PC-9 (cell line): Measurements from ENCODE around the gene RNF114. TPM values are rescaled to one million over a fixed set of nuclear protein-coding genes. Genes with fewer than 3 reads are reported as not detected.

ENCODE experiments used
- BruUV-seq: library from RNA; stranded (reverse); fragments of 400-500 nt; replicated peaks from 2 replicates; lab custom pipeline; 2021; lab: Mats Ljungman, UMichigan
- CTCF ChIA-PET: fragments of 300-600 bp; sonication (Branson Sonifier 250); formaldehyde crosslinking; loops from one replicate; lab custom pipeline; 2022; ENCODE audit warnings: antibody characterized with exemption; lab: Charles Lee
- POLR2A ChIA-PET: fragments of 300-600 bp; sonication (Branson Sonifier 250); formaldehyde crosslinking; loops from one replicate; lab custom pipeline; 2022; ENCODE audit warnings: antibody characterized with exemption; ENCODE audit not compliant: unreplicated experiment; lab: Charles Lee
- DNase-seq, 2 experiments: peaks; one replicate each; pipeline versions ENCODE4 v3.0.0 to v3.0.0-alpha.2; 2015 to 2022; ENCODE audit warnings: mixed read lengths in 1 of 2
- H2AFZ ChIP-seq: fragments of 200-600 bp; sonication (generic); 2 replicates; pipeline ENCODE4 v1.8.1; 2017; ENCODE audit warnings: antibody characterized with exemption
- H3F3A ChIP-seq: fragments of 200-600 bp; sonication (generic); 2 replicates; pipeline ENCODE4 v1.8.1; 2017; ENCODE audit warnings: antibody characterized with exemption, mild to moderate bottlenecking, low read depth; ENCODE audit not compliant: insufficient read depth
- H3K27ac ChIP-seq: fragments of 200-600 bp; sonication (generic); 2 replicates; pipeline ENCODE4 v1.6.1; 2016; ENCODE audit warnings: mixed run types
- H3K27me3 ChIP-seq: fragments of 200-600 bp; sonication (generic); 2 replicates; pipeline ENCODE4 v1.6.1; 2016; ENCODE audit warnings: low read depth, mixed run types; ENCODE audit not compliant: insufficient read depth
- H3K36me3 ChIP-seq: fragments of 200-600 bp; sonication (generic); 2 replicates; pipeline ENCODE4 v1.6.1; 2016; ENCODE audit warnings: low read depth, mixed run types
- H3K4me1 ChIP-seq: fragments of 200-600 bp; sonication (generic); replicated peaks from 2 replicates; pipeline ENCODE4 v1.6.1; 2016; ENCODE audit warnings: mixed run types; ENCODE audit not compliant: insufficient read depth
- H3K4me2 ChIP-seq: fragments of 200-600 bp; sonication (generic); 2 replicates; pipeline ENCODE4 v1.6.1; 2017; ENCODE audit warnings: mixed run types
- H3K4me3 ChIP-seq: fragments of 200-600 bp; sonication (generic); 2 replicates; pipeline ENCODE4 v1.6.1; 2016; ENCODE audit warnings: mixed run types
- H3K79me2 ChIP-seq: fragments of 200-600 bp; sonication (generic); 2 replicates; pipeline ENCODE4 v1.6.1; 2017; ENCODE audit warnings: low read depth, mixed run types
- H3K9me2 ChIP-seq: fragments of 200-600 bp; sonication (generic); 2 replicates; pipeline ENCODE4 v1.8.1; 2017; ENCODE audit warnings: mild to moderate bottlenecking; ENCODE audit not compliant: insufficient read depth
- H3K9me3 ChIP-seq: fragments of 200-600 bp; sonication (generic); 2 replicates; pipeline ENCODE4 v1.8.1; 2016; ENCODE audit warnings: low read depth; ENCODE audit not compliant: insufficient read depth
- H4K20me1 ChIP-seq: fragments of 200-600 bp; sonication (generic); 2 replicates; pipeline ENCODE4 v1.8.1; 2017; ENCODE audit not compliant: insufficient read depth
- EZH2 ChIP-seq: fragments of 200-600 bp; sonication (generic); IDR thresholded peaks from 2 replicates; pipeline ENCODE4 v1.8.0; 2017; ENCODE audit warnings: antibody characterized with exemption, low read depth
- intact Hi-C: fragments of 100-400 bp; cut with micrococcal nuclease; formaldehyde crosslinking; loops from one replicate; pipeline ENCODE4 v1.10.0; 2022; ENCODE audit not compliant: unreplicated experiment
- total RNA-seq: library from RNA; stranded (reverse); gene quantifications from 2 replicates; pipeline ENCODE4 v1.2.3, GENCODE V29; 2021
- TF ChIP-seq, protein P1 (sequence below): fragments of 200-600 bp; sonication (generic); conservative IDR thresholded peaks from 2 replicates; pipeline ENCODE4 v1.6.1; 2017; ENCODE audit warnings: mixed run types, antibody characterized with exemption, mild to moderate bottlenecking, moderate library complexity

The RNF114 gene
- total RNA-seq, 1 experiment from 2014 or later: 92.5 TPM

GRCh38 chr20:49942303-49942702 is 6.1 kb downstream of the RNF114 start:
- no peak for DNase-seq
- Histone ChIP-seq H3K27me3 (no peaks in the 10 kb centered on the region), H3K4me2 (no peak overlapping the region), H4K20me1 (peaks cover 80% of the 10 kb centered on the region), H3K79me2 (peaks cover 94% of the 10 kb centered on the region), H3K9me3 (no peaks in the 10 kb centered on the region), H3K4me3 (no peak overlapping the region), H2AFZ (no peak overlapping the region), H3K4me1 (peaks cover 21% of the 10 kb centered on the region), H3K36me3 (peaks cover 63% of the 10 kb centered on the region), H3K27ac (no peak overlapping the region), H3F3A (peaks cover 55% of the 10 kb centered on the region), H3K9me2 (no peaks in the 10 kb centered on the region)
- no TSS peak for BruUV-seq
- CTCF ChIA-PET: no interaction called here
- intact Hi-C loops: no loop called here
- POLR2A ChIA-PET: interaction anchor here (0.6 kb wide), 1 partner anchor 24 kb away, joined by 5 read pairs; no protein-coding TSS in a partner anchor
- TF ChIP-seq EZH2: no peak
- TF ChIP-seq, protein P1, sequence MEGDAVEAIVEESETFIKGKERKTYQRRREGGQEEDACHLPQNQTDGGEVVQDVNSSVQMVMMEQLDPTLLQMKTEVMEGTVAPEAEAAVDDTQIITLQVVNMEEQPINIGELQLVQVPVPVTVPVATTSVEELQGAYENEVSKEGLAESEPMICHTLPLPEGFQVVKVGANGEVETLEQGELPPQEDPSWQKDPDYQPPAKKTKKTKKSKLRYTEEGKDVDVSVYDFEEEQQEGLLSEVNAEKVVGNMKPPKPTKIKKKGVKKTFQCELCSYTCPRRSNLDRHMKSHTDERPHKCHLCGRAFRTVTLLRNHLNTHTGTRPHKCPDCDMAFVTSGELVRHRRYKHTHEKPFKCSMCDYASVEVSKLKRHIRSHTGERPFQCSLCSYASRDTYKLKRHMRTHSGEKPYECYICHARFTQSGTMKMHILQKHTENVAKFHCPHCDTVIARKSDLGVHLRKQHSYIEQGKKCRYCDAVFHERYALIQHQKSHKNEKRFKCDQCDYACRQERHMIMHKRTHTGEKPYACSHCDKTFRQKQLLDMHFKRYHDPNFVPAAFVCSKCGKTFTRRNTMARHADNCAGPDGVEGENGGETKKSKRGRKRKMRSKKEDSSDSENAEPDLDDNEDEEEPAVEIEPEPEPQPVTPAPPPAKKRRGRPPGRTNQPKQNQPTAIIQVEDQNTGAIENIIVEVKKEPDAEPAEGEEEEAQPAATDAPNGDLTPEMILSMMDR: no peak

- Histone ChIP-seq H3F3A (peaks cover 49% of the 10 kb centered on the region), H3K27me3 (no peaks in the 10 kb centered on the region), H3K4me3 (no peak overlapping the region), H4K20me1 (peaks cover 79% of the 10 kb centered on the region), H3K9me3 (no peaks in the 10 kb centered on the region), H3K27ac (no peak overlapping the region; the same call in 1 of the 2 replicates), H3K79me2 (peaks cover 90% of the 10 kb centered on the region), H3K36me3 (peaks cover 63% of the 10 kb centered on the region), H3K4me1 (peaks cover 18% of the 10 kb centered on the region), H3K9me2 (no peaks in the 10 kb centered on the region), H2AFZ (no peak overlapping the region), H3K4me2 (no peak overlapping the region)
- TF ChIP-seq, protein P1: no peak
- TF ChIP-seq EZH2: no peak
- DNase-seq: no peak
- BruUV-seq: no TSS peak
- intact Hi-C loops: no loop called here
- ChIA-PET POLR2A (interaction anchor here (0.5 to 0.6 kb wide), 2 partner anchors 155 to 1607 kb away, joined by 7 to 9 read pairs; no protein-coding TSS in a partner anchor), CTCF (interaction anchor here (0.7 kb wide), 1 partner anchor 481 kb away, joined by 3 read pairs; no protein-coding TSS in a partner anchor)
Measured at GRCh38 chr20:49942942-49943341, 6.7 kb downstream of the RNF114 start.

DNA sequence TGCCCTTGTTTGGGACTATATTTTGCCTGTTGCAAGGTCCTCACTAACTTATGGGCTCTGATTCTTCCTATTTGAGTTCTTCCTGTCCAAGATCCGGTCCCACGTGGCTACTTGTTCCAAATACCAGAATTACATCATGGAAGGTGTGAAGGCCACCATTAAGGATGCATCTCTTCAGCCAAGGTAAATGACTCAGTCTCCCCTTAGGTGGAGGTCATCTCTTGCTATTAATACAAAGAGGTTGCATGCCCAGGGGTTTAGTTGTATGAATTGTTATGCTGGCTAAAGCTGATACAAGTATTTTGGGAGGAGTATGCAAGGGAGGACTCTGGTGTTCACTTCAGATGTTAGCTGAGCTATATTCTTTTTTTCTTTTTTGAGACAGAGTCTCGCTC is 9.1 kb downstream of the RNF114 start:
- BruUV-seq: no TSS peak
- peaks cover 67% of the 10 kb centered on the region for H3K79me2 ChIP-seq

More for the DNA sequence above, 9.1 kb downstream of the RNF114 start:
- TF ChIP-seq, protein P1: no peak
- no peak for TF ChIP-seq EZH2
- H2AFZ ChIP-seq: no peak overlapping the region
- H3K4me2 ChIP-seq: no peak overlapping the region
- H3K4me1 ChIP-seq: 0 out of 2 replicates have a peak, but pooled peaks cover 3% of the 10 kb centered on the region
- H3K36me3 ChIP-seq: peaks cover 72% of the 10 kb centered on the region
- H3F3A ChIP-seq: peaks cover 66% of the 10 kb centered on the region
- intact Hi-C loops: no loop called here
- H3K27ac ChIP-seq: no peak overlapping the region
- peaks cover 69% of the 10 kb centered on the region for H4K20me1 ChIP-seq
- H3K9me2 ChIP-seq: no peaks in the 10 kb centered on the region
- ChIA-PET CTCF (interaction anchor here (0.6 to 1.2 kb wide), 2 partner anchors 20 to 149 kb away, joined by 3 to 6 read pairs; no protein-coding TSS in a partner anchor), POLR2A (no interaction called here)
- DNase-seq: no peak
- no peaks in the 10 kb centered on the region for H3K9me3 ChIP-seq
- no peaks in the 10 kb centered on the region for H3K27me3 ChIP-seq
- no peak overlapping the region for H3K4me3 ChIP-seq
